Adipocyte (in vitro differentiated cells): ENCODE results near the gene ACP4.
"Not testable (repeated sequence)": the region's sequence is repeated elsewhere in the genome, so short reads cannot be mapped to it uniquely, and the experiment has no call there.

Experiments used
- DNase-seq: peaks from one replicate; pipeline ENCODE4 v3.0.0-alpha.2; 2015; ENCODE audit warnings: low read depth
- H3K27me3 ChIP-seq: replicated peaks from 2 replicates; pipeline ENCODE4 v1.7.0; 2013; ENCODE audit warnings: mild to moderate bottlenecking, low read length, moderate library complexity; ENCODE audit not compliant: control insufficient read depth, insufficient read depth
- H3K36me3 ChIP-seq: 2 replicates; pipeline ENCODE4 v1.7.0; 2013; ENCODE audit warnings: low read length, mild to moderate bottlenecking, moderate library complexity; ENCODE audit not compliant: control insufficient read depth, insufficient read depth, severe bottlenecking
- H3K4me1 ChIP-seq: 2 replicates; pipeline ENCODE4 v1.7.0; 2013; ENCODE audit warnings: mild to moderate bottlenecking, low read length, moderate library complexity; ENCODE audit not compliant: control insufficient read depth, insufficient read depth
- H3K4me3 ChIP-seq: 2 replicates; pipeline ENCODE4 v1.7.0; 2013; ENCODE audit warnings: mild to moderate bottlenecking, low read length, moderate library complexity
- H3K9ac ChIP-seq: 2 replicates; pipeline ENCODE4 v1.7.0; 2013; ENCODE audit warnings: mild to moderate bottlenecking, low read length, moderate library complexity
- H3K9me3 ChIP-seq: 2 replicates; pipeline ENCODE4 v1.7.0; 2013; ENCODE audit warnings: mild to moderate bottlenecking, low read length, moderate library complexity; ENCODE audit not compliant: control insufficient read depth

ACP4 gene

DNA sequence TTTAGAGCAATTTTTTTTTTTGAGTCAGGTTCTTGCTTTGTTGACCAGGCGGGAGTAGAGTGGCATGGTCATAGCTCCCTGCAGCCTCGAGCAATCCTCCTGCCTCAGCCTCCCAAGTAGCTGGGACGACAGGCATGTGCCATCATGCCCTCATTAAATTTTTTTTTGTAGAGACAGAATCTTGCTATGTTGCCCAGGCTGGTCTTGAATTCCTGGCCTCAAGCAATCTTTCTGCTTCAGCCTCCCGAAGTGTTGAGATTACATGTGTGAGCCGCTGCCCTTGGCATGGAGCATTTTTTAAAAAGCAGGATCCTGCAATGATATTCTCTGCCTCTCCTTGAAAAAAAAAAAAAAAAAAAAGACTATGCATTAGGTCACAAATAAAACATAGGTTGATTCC, 14.1 kb upstream of the ACP4 start:
- H3K27me3 ChIP-seq, result peaks cover 39% of the 10 kb centered on the region

DNA sequence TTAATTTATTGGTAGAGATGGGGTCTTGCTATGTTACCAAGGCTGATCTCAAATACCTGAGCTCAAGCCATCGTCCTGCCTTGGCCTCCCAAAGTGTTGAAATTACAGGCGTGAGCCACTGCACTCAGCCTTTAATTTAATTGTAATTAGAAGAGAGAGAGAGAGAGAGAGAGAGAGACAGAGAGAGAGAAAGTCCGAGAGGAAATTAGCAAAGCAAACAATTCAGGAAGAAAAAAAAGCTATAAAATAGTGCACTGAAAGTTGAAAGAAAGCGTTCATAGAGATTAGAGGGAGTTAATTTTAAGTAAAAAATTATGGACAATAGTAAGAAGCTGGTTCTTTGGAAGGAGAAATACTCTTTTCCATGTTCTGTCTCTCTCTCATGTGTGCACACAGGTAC, 13.0 kb upstream of the ACP4 start:
- H3K4me3 ChIP-seq, result no peak overlapping the region
- H3K9ac ChIP-seq, result no peak overlapping the region
- H3K9me3 ChIP-seq, result peaks cover 11% of the 10 kb centered on the region
- no peaks in the 10 kb centered on the region for H3K36me3 ChIP-seq
- no peak for DNase-seq
- no peaks in the 10 kb centered on the region for H3K4me1 ChIP-seq
- peaks cover 39% of the 10 kb centered on the region for H3K27me3 ChIP-seq

More for the DNA sequence above, 14.1 kb upstream of the ACP4 start:
- Histone ChIP-seq H3K36me3 (no peaks in the 10 kb centered on the region), H3K4me3 (no peak overlapping the region), H3K4me1 (no peaks in the 10 kb centered on the region), H3K9ac (no peak overlapping the region), H3K9me3 (peaks cover 11% of the 10 kb centered on the region)
- no peak for DNase-seq

DNA sequence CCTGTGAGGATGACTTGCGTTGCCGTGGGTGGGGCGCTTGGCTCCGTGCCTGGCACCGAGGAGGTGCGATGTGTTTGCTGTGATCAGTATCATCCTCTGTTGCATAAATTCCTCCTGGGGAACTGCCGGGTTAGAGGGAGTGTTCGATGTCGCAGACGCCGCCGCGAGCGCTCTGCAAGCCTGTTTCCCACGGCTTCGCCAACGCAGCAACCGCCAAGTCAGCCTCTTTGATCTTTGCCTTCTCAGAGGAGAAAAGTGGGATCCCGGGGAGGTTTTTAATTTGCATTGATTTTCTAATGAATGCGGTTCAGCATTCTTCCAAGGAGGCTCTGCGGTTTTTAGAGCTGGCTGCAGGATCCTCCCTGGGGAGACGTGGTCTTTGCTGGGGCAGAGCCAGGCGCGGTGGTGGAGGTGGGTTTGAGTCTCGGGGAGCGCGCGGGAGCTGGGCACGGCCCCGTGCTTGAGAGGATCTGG, 12.3 kb upstream of the ACP4 start:
- Histone ChIP-seq H3K9me3 (peaks cover 8% of the 10 kb centered on the region), H3K4me1 (no peaks in the 10 kb centered on the region), H3K36me3 (no peaks in the 10 kb centered on the region), H3K9ac (no peak overlapping the region), H3K4me3 (no peak overlapping the region), H3K27me3 (peaks cover 43% of the 10 kb centered on the region)
- DNase-seq, result peak; percentile 14

DNA sequence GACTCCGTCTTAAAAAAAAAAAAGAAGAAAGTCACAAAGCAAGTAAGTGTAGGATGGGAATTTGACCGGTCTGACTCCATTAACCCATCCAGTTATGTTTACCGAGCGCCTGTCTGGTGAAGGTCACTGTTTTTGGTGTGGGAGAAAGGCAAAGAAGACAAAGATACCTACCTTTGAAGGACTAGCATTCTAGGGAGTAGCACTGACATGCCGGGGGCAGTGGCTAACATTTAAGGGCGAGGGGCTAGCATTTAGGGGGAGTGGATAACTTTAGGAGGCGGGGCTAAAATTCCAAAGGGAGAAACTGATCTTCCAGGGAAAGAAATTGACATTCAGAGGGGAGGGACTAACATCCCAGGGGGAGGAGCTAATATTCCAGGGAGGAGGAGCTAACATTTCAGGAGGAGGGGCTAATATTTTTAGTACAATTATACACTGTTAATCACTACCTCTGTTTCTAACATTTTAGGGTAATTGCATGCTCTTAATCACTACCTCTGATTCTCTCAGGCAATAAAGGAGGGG, 11.2 kb upstream of the ACP4 start:
- H3K4me1 ChIP-seq, result no peaks in the 10 kb centered on the region
- no peak overlapping the region for H3K4me3 ChIP-seq
- H3K9ac ChIP-seq, result no peak overlapping the region
- H3K9me3 ChIP-seq, result peaks cover 8% of the 10 kb centered on the region
- no peaks in the 10 kb centered on the region for H3K36me3 ChIP-seq
- peaks cover 48% of the 10 kb centered on the region for H3K27me3 ChIP-seq
- no peak for DNase-seq

DNA sequence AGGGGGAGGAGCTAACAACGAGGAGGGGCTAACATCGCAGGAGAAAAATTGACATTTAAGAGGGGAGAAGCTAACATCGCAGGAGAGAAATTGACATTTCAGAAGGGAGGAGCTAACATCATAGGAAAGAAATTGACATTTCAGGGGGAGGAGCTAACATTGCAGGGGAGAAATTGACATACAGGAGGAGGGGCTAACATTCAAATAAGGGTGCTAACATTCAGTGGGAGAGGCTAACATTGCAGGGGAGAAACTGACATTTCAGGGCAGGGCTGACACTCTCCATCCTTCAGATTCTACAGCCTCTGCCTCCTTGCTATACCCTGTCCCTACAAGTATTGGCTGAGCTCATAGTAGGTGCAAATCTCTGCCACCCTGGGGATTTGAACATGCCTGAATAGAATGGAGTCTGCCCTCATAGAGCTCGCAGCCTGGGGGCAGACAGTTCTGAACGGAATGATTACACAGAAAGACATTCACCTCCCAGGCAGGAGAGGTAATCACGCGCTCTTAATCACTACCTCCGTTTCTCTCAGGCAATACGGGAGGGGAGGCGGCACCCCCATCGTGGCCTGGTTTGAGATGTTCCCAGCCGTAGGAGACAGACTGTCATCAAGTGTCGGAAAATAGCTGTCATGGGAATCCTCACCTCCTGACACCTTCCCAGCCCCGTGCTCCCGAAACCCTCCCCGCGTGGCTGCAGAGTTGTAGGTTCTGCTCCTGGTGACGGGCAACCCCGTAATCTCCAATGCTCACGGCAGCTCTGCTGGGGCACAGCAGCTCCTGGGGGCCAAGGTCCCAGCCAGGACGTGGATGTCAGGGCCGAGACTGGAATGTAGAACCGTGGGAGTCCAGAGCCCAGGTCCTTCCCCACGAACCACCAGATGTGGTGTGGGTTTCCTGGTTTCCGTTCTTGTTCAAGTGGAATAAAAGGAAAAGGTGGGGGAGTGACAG, 10.4 kb upstream of the ACP4 start:
- Histone ChIP-seq H3K36me3 (no peaks in the 10 kb centered on the region), H3K27me3 (peaks cover 48% of the 10 kb centered on the region), H3K4me3 (no peak overlapping the region), H3K4me1 (no peaks in the 10 kb centered on the region), H3K9me3 (peaks cover 8% of the 10 kb centered on the region), H3K9ac (no peak overlapping the region)
- no peak for DNase-seq

DNA sequence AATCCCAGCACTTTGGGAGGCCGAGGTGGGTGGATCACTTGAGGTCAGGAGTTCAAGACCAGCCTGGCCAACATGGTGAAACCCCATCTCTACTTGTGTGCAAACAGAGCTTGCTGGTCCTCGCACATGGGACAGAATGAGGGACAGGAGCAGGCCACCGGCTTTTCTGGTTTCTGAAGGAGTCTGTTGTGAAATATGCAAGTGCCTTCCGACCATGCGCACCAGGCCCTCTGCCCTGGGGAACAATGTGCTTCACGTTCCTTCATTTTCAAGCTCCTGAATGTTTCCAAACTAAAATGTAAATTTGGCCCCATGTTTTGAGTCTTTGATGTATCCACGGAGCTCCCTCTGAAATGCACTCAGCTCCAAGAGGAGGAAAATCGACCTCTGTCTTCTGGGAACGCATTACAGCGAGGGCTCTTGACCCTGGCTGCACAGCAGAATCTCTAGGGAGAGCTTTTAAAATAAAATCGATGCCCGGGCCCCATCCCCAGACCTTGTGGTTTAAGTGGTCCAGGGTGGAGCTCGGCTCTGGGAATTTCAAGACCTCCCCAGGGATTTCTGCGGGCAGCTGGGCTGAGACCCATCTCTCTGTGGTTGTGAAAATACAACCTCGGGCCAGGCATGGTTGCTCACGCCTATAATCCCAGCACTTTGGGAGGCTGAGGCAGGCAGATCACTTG, 9.3 kb upstream of the ACP4 start:
- no peak overlapping the region for H3K9ac ChIP-seq
- H3K27me3 ChIP-seq, result peaks cover 45% of the 10 kb centered on the region
- no peak for DNase-seq
- no peaks in the 10 kb centered on the region for H3K36me3 ChIP-seq
- no peaks in the 10 kb centered on the region for H3K4me1 ChIP-seq
- no peak overlapping the region for H3K4me3 ChIP-seq
- peaks cover 8% of the 10 kb centered on the region for H3K9me3 ChIP-seq

DNA sequence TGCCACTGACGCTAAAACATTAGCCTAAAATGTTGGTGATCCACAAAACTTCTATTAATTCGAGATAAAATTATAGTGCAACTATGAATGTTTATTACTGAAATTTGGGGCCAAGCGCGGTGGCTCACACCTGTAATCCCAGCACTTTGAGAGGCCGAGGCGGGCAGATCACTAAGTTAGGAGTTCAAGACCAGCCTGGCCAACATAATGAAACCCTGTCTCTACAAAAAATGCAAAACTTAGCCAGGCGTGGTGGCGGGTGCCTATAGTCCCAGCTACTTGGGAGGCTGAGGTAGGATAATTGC, 6.4 kb upstream of the ACP4 start:
- H3K9me3 ChIP-seq, DNase-seq, H3K4me1 ChIP-seq, H3K36me3 ChIP-seq, H3K4me3 ChIP-seq, H3K9ac ChIP-seq: not testable (repeated sequence)
- H3K27me3 ChIP-seq, result peaks cover 29% of the 10 kb centered on the region

DNA sequence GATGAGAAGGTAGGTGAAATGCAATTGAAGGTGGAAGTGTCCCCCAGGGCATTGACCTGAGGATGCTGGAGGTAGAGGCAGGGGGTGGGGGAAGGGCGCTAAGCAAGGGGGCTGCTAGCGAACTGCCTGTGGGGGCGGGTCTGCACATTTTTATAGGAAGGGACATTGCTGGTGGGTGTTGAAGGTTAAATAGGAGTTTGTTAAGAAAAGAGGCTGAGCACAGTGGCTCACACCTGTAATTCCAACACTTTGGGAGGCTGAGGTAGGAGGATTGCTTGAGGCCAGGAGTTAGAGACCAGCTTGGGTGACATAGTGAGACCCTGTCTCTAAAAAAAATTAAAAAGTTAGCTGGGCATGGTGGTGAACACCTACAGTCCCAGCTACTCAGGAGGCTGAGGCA, 5.5 kb upstream of the ACP4 start:
- DNase-seq, result no peak
- no peak overlapping the region for H3K9ac ChIP-seq
- peaks cover 20% of the 10 kb centered on the region for H3K27me3 ChIP-seq

DNA sequence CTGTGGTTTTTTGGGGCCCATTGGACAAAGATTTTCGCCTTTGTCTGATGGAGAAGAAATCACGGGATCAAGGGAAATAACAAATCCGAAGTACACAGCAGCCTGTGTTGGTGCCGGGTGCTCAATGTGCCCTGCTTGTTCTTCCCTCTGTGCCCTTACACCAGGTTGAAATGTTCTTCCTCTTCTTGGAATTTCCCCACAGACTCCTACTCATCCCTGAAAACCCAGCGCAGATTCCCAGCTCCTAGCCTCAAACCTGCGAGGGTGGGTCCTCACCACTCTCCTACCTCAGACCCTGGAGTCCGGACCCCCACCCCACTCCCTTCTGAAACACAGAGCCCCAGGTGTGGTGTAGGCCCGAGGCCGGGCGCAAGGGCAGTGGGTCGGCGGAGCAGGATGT, 4.9 kb upstream of the ACP4 start:
- no peaks in the 10 kb centered on the region for H3K36me3 ChIP-seq
- H3K9me3 ChIP-seq, result no peaks in the 10 kb centered on the region
- peaks cover 14% of the 10 kb centered on the region for H3K27me3 ChIP-seq
- H3K4me1 ChIP-seq, result no peaks in the 10 kb centered on the region
- H3K4me3 ChIP-seq, result no peak overlapping the region
- no peak overlapping the region for H3K9ac ChIP-seq
- DNase-seq, result no peak

More for the DNA sequence above, 5.5 kb upstream of the ACP4 start:
- Histone ChIP-seq H3K9me3 (no peaks in the 10 kb centered on the region), H3K36me3 (no peaks in the 10 kb centered on the region), H3K4me1 (no peaks in the 10 kb centered on the region), H3K4me3 (no peak overlapping the region)

DNA sequence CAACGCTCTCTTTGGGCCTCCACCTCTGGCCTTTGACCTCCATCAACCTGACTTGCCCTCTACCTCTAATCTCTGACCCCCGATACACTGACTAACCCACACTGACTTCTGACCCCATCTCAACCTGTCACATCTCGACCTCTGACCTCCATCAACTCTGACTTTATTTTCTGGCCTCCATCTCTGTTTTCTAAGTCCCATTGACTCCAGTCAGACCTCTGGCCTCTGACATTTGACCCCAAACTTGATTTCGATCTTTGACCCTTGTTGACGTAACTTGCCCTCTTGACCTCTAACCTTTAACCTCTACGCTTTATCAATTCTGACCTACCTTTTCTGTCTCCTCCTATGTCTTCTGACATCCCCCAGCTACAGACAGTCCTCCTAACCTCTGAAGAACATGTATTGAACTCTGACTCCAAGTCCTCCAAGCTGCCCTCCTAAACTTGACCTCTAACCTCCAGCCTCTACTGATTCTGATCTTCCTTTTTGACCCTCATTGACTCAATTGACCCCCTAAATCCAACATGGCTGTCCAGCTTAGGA, 780 bp downstream of the ACP4 start:
- DNase-seq, result no peak
- Histone ChIP-seq H3K27me3 (no peaks in the 10 kb centered on the region), H3K9me3 (no peaks in the 10 kb centered on the region), H3K4me3 (no peak overlapping the region), H3K9ac (no peak overlapping the region), H3K4me1 (no peaks in the 10 kb centered on the region), H3K36me3 (no peaks in the 10 kb centered on the region)

DNA sequence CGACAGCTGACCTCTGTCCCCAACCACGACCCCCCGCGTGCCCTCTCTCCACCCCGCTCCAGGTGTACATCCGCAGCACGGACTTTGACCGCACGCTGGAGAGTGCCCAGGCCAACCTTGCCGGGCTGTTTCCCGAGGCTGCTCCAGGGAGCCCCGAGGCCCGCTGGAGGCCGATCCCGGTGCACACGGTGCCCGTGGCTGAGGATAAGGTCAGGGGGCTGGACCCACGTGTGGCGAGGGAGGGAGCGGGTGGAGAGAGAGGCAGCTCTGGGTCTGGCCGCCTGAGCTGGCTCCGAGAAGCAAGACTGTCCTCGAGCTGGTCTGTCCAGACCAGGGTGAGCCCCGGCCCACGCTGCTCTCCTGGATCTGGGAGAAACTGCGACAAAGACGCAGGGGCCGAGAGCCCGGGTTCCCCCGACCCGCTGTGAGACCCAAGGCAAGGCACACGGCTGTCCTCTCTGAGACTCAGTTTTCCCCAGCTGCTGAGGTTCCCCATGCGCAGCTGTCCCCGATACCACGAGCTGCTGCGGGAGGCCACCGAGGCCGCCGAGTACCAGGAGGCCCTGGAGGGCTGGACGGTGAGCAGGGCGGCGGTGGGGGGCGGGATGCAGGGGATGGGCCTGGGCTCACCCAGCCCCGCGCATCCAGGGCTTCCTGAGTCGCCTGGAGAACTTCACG, 1.5 kb downstream of the ACP4 start:
- Histone ChIP-seq H3K9ac (no peak overlapping the region), H3K27me3 (no peaks in the 10 kb centered on the region), H3K36me3 (no peaks in the 10 kb centered on the region), H3K4me3 (no peak overlapping the region), H3K9me3 (no peaks in the 10 kb centered on the region), H3K4me1 (no peaks in the 10 kb centered on the region)
- no peak for DNase-seq
